NT2/D1 (cell line): Measurements from ENCODE around the gene ERC1.

Source experiments
- DNase-seq: peaks from one replicate; pipeline ENCODE4 v3.0.0-alpha.2; 2011; ENCODE audit warnings: low read depth, low spot score
- H3K27me3 ChIP-seq: 2 replicates; pipeline ENCODE4 v1.6.0; 2011; ENCODE audit warnings: mild to moderate bottlenecking; ENCODE audit not compliant: insufficient read length, insufficient read depth
- H3K36me3 ChIP-seq: 2 replicates; pipeline ENCODE4 v1.6.1; 2011; ENCODE audit warnings: mild to moderate bottlenecking, low read length, mixed read lengths; ENCODE audit not compliant: insufficient read depth, insufficient read length
- H3K4me1 ChIP-seq: 2 replicates; pipeline ENCODE4 v1.5.1; 2011; ENCODE audit not compliant: insufficient read depth, insufficient read length
- H3K4me3 ChIP-seq: 2 replicates; pipeline ENCODE4 v1.5.1; 2011; ENCODE audit warnings: low read depth; ENCODE audit not compliant: insufficient read length
- H3K9ac ChIP-seq: 2 replicates; pipeline ENCODE4 v1.6.0; 2011; ENCODE audit warnings: low read depth; ENCODE audit not compliant: insufficient read length
- H3K9me3 ChIP-seq: 2 replicates; pipeline ENCODE4 v1.5.1; 2011; ENCODE audit warnings: mild to moderate bottlenecking, low read length; ENCODE audit not compliant: insufficient read depth
- SUZ12 ChIP-seq: IDR thresholded peaks from 2 replicates; pipeline ENCODE4 v1.6.1; 2011; ENCODE audit not compliant: insufficient read length, insufficient read depth; ENCODE audit errors: extremely low read depth
- YY1 ChIP-seq: IDR thresholded peaks from 2 replicates; pipeline ENCODE4 v1.6.1; 2011; ENCODE audit not compliant: insufficient read length, insufficient read depth
- ZNF274 ChIP-seq: IDR thresholded peaks from 2 replicates; pipeline ENCODE4 v1.6.1; 2011; ENCODE audit warnings: mild to moderate bottlenecking, low read depth, low read length

Gene ERC1

GRCh38 chr12:1445807-1446206 is 454.8 kb downstream of the ERC1 start:
- H3K9ac ChIP-seq = no peak overlapping the region
- no peaks in the 10 kb centered on the region for H3K27me3 ChIP-seq
- peak; percentile 95 for DNase-seq
- no peak overlapping the region for H3K4me3 ChIP-seq
- peaks cover 4% of the 10 kb centered on the region for H3K4me1 ChIP-seq
- peaks cover 12% of the 10 kb centered on the region; the same call in 1 of the 2 replicates for H3K9me3 ChIP-seq
- TF ChIP-seq SUZ12 (no peak), YY1 (no peak), ZNF274 (no peak)
- H3K36me3 ChIP-seq = peaks cover 10% of the 10 kb centered on the region

GRCh38 chr12:1448336-1448735 is 457.3 kb downstream of the ERC1 start:
- H3K36me3 ChIP-seq = peaks cover 10% of the 10 kb centered on the region
- H3K27me3 ChIP-seq = no peaks in the 10 kb centered on the region
- H3K9ac ChIP-seq = no peak overlapping the region
- peaks cover 2% of the 10 kb centered on the region for H3K4me1 ChIP-seq
- TF ChIP-seq SUZ12 (no peak), ZNF274 (no peak), YY1 (no peak)
- no peak overlapping the region for H3K4me3 ChIP-seq
- DNase-seq = no peak
- H3K9me3 ChIP-seq = peaks cover 12% of the 10 kb centered on the region; the same call in 1 of the 2 replicates

GRCh38 chr12:1453810-1454209 is 462.8 kb downstream of the ERC1 start:
- peaks cover 16% of the 10 kb centered on the region; the same call in 1 of the 2 replicates for H3K9me3 ChIP-seq
- H3K27me3 ChIP-seq = no peaks in the 10 kb centered on the region
- DNase-seq = peak; percentile 71
- H3K4me1 ChIP-seq = no peaks in the 10 kb centered on the region
- peaks cover 5% of the 10 kb centered on the region for H3K36me3 ChIP-seq
- no peak overlapping the region for H3K9ac ChIP-seq
- TF ChIP-seq YY1 = no peak
- TF ChIP-seq SUZ12 = no peak
- no peak for TF ChIP-seq ZNF274
- no peak overlapping the region for H3K4me3 ChIP-seq

- H3K36me3 ChIP-seq = peaks cover 5% of the 10 kb centered on the region
- TF ChIP-seq YY1 (no peak), ZNF274 (no peak), SUZ12 (no peak)
- peaks cover 17% of the 10 kb centered on the region for H3K9me3 ChIP-seq
- no peak for DNase-seq
- no peak overlapping the region for H3K4me3 ChIP-seq
- H3K9ac ChIP-seq = no peak overlapping the region
- H3K27me3 ChIP-seq = no peaks in the 10 kb centered on the region
- no peaks in the 10 kb centered on the region for H3K4me1 ChIP-seq
These were observed 465.9 kb downstream of the ERC1 start for GRCh38 chr12:1456885-1457284.

- no peaks in the 10 kb centered on the region for H3K27me3 ChIP-seq
- no peak for DNase-seq
- no peak overlapping the region for H3K9ac ChIP-seq
- H3K36me3 ChIP-seq = peaks cover 5% of the 10 kb centered on the region
- peaks cover 20% of the 10 kb centered on the region for H3K9me3 ChIP-seq
- TF ChIP-seq ZNF274 (no peak), SUZ12 (no peak), YY1 (no peak)
- H3K4me3 ChIP-seq = no peak overlapping the region
- H3K4me1 ChIP-seq = no peaks in the 10 kb centered on the region
These were observed 466.9 kb downstream of the ERC1 start for GRCh38 chr12:1457901-1458300.

- Histone ChIP-seq H3K27me3 (no peaks in the 10 kb centered on the region), H3K36me3 (peaks cover 5% of the 10 kb centered on the region)
These were observed 468.3 kb downstream of the ERC1 start for GRCh38 chr12:1459339-1459738.

GRCh38 chr12:1463073-1463905 is 472.3 kb downstream of the ERC1 start:
- no peak for DNase-seq
- Histone ChIP-seq H3K9me3 (peaks cover 9% of the 10 kb centered on the region), H3K27me3 (no peaks in the 10 kb centered on the region), H3K4me3 (no peak overlapping the region), H3K9ac (no peak overlapping the region), H3K4me1 (no peaks in the 10 kb centered on the region), H3K36me3 (no peaks in the 10 kb centered on the region)
- TF ChIP-seq SUZ12 (no peak), ZNF274 (no peak), YY1 (no peak)

More at GRCh38 chr12:1459339-1459738, 468.3 kb downstream of the ERC1 start:
- H3K9ac ChIP-seq = no peak overlapping the region
- H3K4me1 ChIP-seq = no peaks in the 10 kb centered on the region
- DNase-seq = no peak
- peaks cover 20% of the 10 kb centered on the region for H3K9me3 ChIP-seq
- TF ChIP-seq SUZ12 (no peak), YY1 (no peak), ZNF274 (no peak)
- no peak overlapping the region for H3K4me3 ChIP-seq
